Stimulated activated CD8-positive, alpha-beta memory T cell treated with anti-CD3 and anti-CD28 coated beads, Interleukin-4, amount 100 ng/mL, for 1 hour (primary cell): Measurements from ENCODE around the gene ADAMTS2.

Experiments used
- DNase-seq, 2 donors: peaks; one replicate each; pipeline ENCODE4 v3.0.0-alpha.2; 2020; ENCODE audit warnings: low read depth in 2 of 2, low spot score in 1 of 2

Gene ADAMTS2

GRCh38 chr5:179235416-179236400, 109.6 kb downstream of the ADAMTS2 start:
- DNase-seq = no peak

- no peak for DNase-seq
Measured at GRCh38 chr5:179234563-179235135, 110.6 kb downstream of the ADAMTS2 start.

DNA sequence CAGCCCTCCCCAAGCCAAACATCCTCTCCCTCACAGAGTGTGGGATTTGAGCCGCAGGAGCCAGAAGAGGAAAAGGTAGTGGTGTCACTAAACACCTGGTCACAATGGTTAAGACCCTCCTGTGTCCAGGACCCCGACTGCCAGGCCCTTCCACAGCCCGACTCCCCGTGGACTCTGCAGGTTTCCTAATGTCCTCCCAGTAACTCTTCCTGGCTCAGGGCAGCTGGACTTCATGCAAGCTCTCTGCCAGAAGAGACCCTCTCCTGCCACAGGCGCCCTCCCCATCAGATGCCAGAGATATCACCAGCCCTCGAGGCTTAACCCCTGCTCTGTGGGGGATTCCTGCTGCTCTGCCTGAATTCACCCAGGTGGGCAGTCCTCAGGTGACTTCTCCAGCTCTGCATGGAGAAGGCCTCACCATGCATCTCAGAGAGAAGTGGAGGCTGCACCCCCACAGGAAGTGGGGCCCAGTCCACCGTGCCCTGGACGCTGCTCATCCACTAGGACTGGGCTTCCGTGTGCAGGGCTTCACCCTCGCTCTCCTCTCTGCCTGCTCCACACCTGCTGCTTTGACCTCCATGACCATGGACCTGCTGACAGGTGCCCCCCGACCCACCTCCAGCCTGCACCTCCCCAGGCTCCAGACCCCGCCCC, 111.2 kb downstream of the ADAMTS2 start:
- no peak for DNase-seq

GRCh38 chr5:179232091-179232735, 113.0 kb downstream of the ADAMTS2 start:
- DNase-seq = no peak

DNA sequence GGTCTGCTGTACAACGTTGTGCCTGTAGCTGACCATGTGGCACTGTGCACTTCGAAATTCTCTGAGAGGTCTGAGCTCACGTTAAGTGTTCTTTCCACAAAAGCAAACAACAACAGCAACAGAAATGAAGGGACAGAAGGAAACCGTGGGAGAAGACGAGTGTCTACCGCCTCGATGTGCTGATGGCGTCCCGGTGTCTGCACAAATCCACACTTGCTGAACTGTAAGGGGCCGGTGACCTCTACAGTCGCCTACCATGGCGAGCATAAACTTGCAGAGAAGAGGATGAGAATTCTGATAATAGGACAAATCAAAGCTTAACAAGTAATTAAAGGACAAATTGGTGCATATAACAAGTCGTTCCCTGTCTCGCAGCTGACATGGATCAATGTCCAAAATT, 114.0 kb downstream of the ADAMTS2 start:
- no peak for DNase-seq

- no peak for DNase-seq
Measured at GRCh38 chr5:179230061-179230461, 115.2 kb downstream of the ADAMTS2 start.

DNA sequence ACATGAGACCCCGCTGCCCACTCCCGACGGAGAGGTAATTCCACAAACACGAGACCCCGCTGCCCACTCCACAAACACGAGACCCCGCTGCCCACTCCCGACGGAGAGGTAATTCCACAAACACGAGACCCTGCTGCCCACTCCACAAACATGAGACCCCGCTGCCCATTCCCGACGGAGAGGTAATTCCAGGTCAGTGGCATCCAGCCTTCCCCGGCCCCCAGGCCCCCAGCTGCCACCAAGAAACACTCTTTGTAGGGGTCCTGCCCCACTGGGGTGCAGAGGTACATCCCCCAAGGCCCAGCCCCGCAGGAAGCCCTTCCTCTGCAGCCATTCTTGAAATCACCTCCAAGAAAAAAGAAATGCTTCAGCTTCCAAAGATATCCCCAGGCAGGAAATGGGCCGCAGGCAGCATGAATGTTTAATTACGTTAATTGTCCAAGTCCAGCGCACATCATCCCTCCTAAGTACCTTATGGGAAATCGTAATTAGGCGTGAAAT, 115.9 kb downstream of the ADAMTS2 start:
- DNase-seq = no peak

DNA sequence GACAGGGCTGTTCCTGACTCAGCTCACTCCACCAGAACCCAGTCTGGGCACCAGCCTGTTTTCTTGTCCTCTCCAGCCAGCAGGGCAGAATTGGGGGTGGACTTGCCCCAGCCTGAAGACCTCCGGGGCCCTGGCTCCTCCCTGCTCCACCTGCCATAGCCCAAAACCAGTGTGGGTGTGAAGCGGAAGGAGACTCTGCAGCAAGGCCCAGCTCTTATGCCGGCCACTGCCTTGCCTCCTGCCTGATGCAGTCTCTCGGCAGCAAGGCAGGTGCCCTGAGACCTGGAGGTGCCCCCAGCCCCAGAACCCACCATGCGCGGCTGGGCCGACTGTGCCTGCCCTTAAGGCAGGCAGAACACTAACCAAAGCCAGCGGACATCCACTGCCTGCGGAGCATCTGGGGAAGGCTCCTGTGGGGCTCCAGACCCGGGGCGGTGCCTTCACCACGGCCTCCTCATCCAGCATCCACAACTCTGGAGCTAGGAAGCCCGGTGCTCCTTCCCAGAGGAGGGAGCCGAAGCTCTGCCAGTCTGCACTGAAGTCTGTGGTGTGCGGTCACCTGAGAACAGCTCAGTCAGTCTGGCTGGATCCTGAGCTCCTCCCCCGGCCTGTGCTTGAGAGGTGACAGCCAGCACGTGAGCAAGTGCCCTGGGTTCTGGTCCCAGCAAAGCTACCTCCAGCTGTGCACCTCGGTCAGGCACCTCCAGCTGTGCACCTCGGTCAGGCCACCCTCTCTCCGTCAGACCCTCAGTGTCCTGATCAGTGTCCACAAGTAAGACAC, 116.7 kb downstream of the ADAMTS2 start:
- no peak for DNase-seq

GRCh38 chr5:179227580-179228311, 117.5 kb downstream of the ADAMTS2 start:
- no peak for DNase-seq

GRCh38 chr5:179227229-179227579, 118.1 kb downstream of the ADAMTS2 start:
- DNase-seq = no peak

- no peak for DNase-seq
Measured at GRCh38 chr5:179226696-179227095, 118.6 kb downstream of the ADAMTS2 start.

DNA sequence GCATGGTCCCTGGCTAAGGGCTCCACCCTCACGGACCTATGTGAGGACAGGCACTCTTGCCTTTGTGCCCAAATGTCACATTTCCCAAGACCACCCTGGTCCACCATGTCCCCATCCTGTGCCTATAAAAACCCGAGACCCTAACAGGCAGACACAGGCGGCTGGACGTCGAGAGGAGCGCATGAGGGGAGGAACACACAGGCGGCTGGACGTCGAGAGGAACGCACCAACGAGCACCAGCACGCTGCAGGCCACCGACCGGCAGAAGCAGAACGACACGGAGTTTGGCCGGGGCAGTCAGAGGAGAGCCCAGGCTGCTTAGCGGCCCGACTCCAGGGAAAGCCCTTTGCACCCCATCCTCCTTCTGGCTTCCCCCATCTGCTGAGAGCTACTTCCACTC, 119.9 kb downstream of the ADAMTS2 start:
- DNase-seq = no peak

- DNase-seq = no peak
Measured at GRCh38 chr5:179224741-179225140, 120.5 kb downstream of the ADAMTS2 start.

GRCh38 chr5:179223961-179224360, 121.3 kb downstream of the ADAMTS2 start:
- DNase-seq = no peak

GRCh38 chr5:179223528-179223927, 121.7 kb downstream of the ADAMTS2 start:
- DNase-seq = no peak

GRCh38 chr5:179222246-179223017, 122.8 kb downstream of the ADAMTS2 start:
- no peak for DNase-seq

DNA sequence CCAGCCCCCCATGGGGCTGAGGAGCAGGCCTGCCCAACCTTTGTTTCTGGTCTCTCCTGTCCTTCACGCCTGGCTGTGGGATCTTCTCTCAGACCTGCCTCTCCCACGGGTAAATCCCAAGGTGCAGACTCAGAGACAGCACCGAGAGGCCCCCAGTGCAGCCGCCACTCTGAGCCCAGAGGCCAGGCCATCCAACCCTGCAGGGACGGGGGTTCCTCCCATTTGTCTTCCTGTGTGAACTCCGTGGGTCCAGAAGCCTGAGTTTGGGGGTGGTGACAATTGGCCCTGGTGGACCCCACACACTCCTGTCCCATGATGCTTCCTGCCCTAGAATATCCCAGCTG, 123.4 kb downstream of the ADAMTS2 start:
- DNase-seq = no peak

DNA sequence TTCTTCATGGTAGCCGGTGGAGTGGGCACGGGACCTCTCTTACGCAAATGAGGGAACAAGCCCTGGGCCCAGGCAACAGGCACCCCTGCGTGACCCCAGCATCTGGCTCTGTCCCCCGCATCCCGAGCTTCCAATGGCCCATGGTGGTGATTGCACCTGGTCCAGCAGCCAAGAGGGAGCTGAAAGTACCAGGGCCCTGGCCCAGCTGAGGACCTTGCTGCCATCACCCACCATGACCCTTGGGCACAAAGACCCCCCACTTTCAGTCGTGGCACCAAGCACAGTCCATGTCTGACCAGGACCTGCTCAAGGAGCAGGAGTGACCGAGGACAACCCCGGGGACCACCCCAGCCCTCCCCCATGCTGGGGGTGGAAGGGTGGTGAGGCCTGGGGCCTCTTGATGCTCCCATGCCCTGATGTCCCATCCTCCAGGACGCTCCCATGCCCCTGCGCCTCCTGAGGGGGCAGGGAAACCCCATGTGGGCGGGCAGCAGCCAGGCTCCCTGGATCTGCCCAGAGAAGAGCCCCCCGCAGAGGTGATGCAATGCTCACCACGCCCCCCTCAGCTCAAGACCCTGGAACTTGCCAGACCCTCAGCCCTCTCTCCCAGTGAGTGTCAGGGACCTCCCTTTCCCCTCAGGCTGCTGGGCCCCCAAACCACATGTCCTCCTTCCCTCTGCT, 123.9 kb downstream of the ADAMTS2 start:
- no peak for DNase-seq

DNA sequence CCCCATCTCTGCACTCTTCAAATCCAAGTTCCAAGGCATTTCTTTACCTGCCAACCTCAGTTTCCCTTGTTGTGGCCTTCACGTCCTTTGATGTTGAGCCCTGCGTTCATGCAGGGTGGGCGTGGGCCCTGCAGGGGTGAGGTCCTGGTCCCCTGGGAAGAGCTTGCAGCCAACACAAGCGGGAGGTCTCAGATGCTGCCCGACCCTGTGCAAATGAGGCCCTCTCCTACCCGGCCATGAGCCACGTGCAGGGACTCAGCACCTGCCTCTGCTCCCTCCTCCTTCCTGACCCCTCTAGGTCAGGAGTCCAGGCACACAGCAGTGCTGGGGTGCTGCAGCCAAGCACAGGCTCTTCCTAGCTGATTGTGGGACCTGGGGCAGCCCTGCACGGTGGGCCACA, 124.5 kb downstream of the ADAMTS2 start:
- no peak for DNase-seq
